KMS-11 (cell line): ENCODE data around the gene COG2.

Experiments
- H2AFZ ChIP-seq: fragments of 200-600 bp; sonication (generic); 2 replicates; pipeline ENCODE4 v1.6.1; 2016; ENCODE audit warnings: antibody characterized with exemption, mixed run types, low read depth
- H3K27ac ChIP-seq: fragments of 200-600 bp; sonication (generic); 2 replicates; pipeline ENCODE4 v1.6.1; 2016; ENCODE audit warnings: mild to moderate bottlenecking, mixed run types
- H3K27me3 ChIP-seq: fragments of 200-600 bp; sonication (generic); 2 replicates; pipeline ENCODE4 v1.6.1; 2017; ENCODE audit warnings: mild to moderate bottlenecking, low read depth, mixed run types, moderate library complexity; ENCODE audit not compliant: insufficient read depth
- H3K36me3 ChIP-seq: fragments of 200-600 bp; sonication (generic); 2 replicates; pipeline ENCODE4 v1.6.1; 2017; ENCODE audit warnings: mild to moderate bottlenecking, mixed run types; ENCODE audit not compliant: insufficient read depth
- H3K4me1 ChIP-seq: fragments of 200-600 bp; sonication (generic); 2 replicates; pipeline ENCODE4 v1.6.1; 2016; ENCODE audit warnings: mild to moderate bottlenecking, low read depth, mixed run types; ENCODE audit not compliant: poor library complexity, severe bottlenecking
- H3K4me2 ChIP-seq: fragments of 200-600 bp; sonication (generic); 2 replicates; pipeline ENCODE4 v1.7.0; 2016; ENCODE audit warnings: mild to moderate bottlenecking, mixed run types
- H3K4me3 ChIP-seq: fragments of 200-600 bp; sonication (generic); IDR thresholded peaks from 2 replicates; pipeline ENCODE4 v1.6.1; 2017; ENCODE audit warnings: low read depth, low read length, mixed read lengths; ENCODE audit not compliant: insufficient read depth
- H3K79me2 ChIP-seq: fragments of 200-600 bp; sonication (generic); 2 replicates; pipeline ENCODE4 v1.6.1; 2016; ENCODE audit warnings: low read depth, mixed run types; ENCODE audit not compliant: insufficient read depth
- H3K9ac ChIP-seq: fragments of 200-600 bp; sonication (generic); 2 replicates; pipeline ENCODE4 v1.6.1; 2016; ENCODE audit warnings: mild to moderate bottlenecking, mixed run types
- H4K20me1 ChIP-seq: fragments of 200-600 bp; sonication (generic); 2 replicates; pipeline ENCODE4 v1.6.1; 2016; ENCODE audit warnings: mild to moderate bottlenecking, mixed run types; ENCODE audit not compliant: insufficient read depth
- CTCF ChIP-seq: fragments of 200-600 bp; sonication (generic); conservative IDR thresholded peaks from 2 replicates; pipeline ENCODE4 v1.6.1; 2017; ENCODE audit warnings: low read depth, mild to moderate bottlenecking, antibody characterized with exemption, low read length, moderate library complexity, mixed read lengths

COG2 gene

DNA sequence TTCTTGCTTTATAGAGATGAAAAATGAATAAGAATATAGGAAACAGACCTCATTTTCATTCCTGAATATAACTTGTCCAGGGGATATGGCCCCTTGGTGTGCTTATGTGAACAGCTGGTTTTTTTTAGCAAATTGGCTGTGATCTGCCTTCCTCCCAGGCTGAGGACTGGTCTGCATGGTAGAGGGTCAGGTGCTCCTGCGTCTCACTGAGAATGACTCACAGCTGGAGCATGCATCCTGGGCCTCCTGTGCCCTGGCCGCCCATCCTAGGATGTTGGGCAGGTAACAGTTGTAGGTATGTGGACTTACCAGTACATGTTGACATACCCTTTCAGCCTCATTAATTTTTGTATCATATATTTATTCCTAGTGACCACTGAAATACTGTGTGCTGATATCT is 41.9 kb downstream of the COG2 start:
- Histone ChIP-seq H3K9ac (no peak overlapping the region), H2AFZ (no peak overlapping the region), H3K79me2 (no peaks in the 10 kb centered on the region), H3K27me3 (no peaks in the 10 kb centered on the region), H3K4me2 (no peak overlapping the region), H3K4me1 (peaks cover 39% of the 10 kb centered on the region), H3K27ac (no peak overlapping the region), H3K4me3 (no peak overlapping the region), H3K36me3 (peaks cover 3% of the 10 kb centered on the region; the same call in 1 of the 2 replicates), H4K20me1 (no peaks in the 10 kb centered on the region)
- no peak for TF ChIP-seq CTCF

GRCh38 chr1:230684998-230685397 is 42.7 kb downstream of the COG2 start:
- peaks cover 31% of the 10 kb centered on the region for H3K4me1 ChIP-seq
- no peaks in the 10 kb centered on the region for H3K79me2 ChIP-seq
- H3K4me2 ChIP-seq = no peak overlapping the region
- no peak overlapping the region for H2AFZ ChIP-seq
- H3K9ac ChIP-seq = no peak overlapping the region
- no peak for TF ChIP-seq CTCF
- peaks cover 5% of the 10 kb centered on the region; the same call in 1 of the 2 replicates for H3K36me3 ChIP-seq
- no peaks in the 10 kb centered on the region for H3K27me3 ChIP-seq
- no peak overlapping the region for H3K4me3 ChIP-seq
- H4K20me1 ChIP-seq = no peaks in the 10 kb centered on the region
- H3K27ac ChIP-seq = no peak overlapping the region

DNA sequence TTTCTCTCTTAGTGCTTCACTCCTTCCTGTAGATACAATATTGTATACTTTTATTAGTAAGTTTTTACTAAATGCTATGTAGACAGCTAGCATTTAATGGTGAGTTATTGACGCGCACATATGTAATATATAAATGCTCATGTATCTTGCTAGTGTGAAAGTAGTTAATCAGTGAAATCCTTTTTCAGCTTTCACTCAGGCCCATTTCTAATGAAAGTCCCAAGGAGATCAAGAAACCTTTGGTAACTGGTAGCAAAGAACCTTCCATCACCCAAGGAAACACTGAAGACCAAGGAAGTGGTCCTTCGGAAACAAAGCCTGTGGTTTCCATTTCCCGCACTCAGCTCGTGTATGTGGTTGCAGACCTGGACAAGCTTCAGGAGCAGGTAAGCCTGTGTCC is 44.5 kb downstream of the COG2 start:
- Histone ChIP-seq H3K79me2 (no peaks in the 10 kb centered on the region), H3K4me1 (peaks cover 13% of the 10 kb centered on the region), H4K20me1 (no peaks in the 10 kb centered on the region), H3K4me2 (no peak overlapping the region), H3K9ac (no peak overlapping the region), H3K27me3 (no peaks in the 10 kb centered on the region), H3K4me3 (no peak overlapping the region), H3K27ac (no peak overlapping the region), H3K36me3 (peaks cover 11% of the 10 kb centered on the region; the same call in 1 of the 2 replicates), H2AFZ (no peak overlapping the region)
- no peak for TF ChIP-seq CTCF

DNA sequence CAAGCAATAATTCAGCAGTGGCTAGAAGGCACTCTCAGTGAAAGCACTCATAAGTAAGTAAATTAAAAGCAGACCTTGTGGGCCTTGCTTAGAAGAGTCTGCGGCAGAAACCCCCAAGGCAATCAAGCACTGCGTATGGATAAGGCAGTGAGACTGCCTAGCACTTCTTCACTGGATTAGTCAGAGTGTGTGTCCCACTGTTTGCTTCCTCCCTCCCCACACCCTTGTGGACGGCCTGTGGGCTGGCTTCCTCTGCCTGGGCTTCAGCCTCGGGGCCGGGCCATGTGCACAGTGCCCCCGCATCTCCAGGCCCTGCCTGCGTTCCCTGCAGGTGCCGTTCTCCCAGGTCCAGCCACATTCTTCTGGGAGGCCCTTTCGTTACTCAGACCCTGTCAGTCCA is 47.8 kb downstream of the COG2 start:
- Histone ChIP-seq H2AFZ (no peak overlapping the region), H4K20me1 (no peaks in the 10 kb centered on the region), H3K9ac (no peak overlapping the region), H3K4me3 (no peak overlapping the region), H3K27ac (no peak overlapping the region), H3K36me3 (peaks cover 16% of the 10 kb centered on the region; the same call in 1 of the 2 replicates), H3K4me1 (no peaks in the 10 kb centered on the region), H3K27me3 (no peaks in the 10 kb centered on the region), H3K79me2 (no peaks in the 10 kb centered on the region), H3K4me2 (no peak overlapping the region)
- no peak for TF ChIP-seq CTCF
